ENCODE results near the gene BZW2. TPM values are rescaled to one million over a fixed set of nuclear protein-coding genes. Genes with fewer than 3 reads are reported as not detected.

Gene BZW2
- total RNA-seq, 1 donor from 2014 or later = 61.4 TPM

- no peak overlapping the region for H3K4me3 ChIP-seq
- H3K9me3 ChIP-seq = no peaks in the 10 kb centered on the region
- intact Hi-C loops (cut with DNase I) = no loop called here
- DNase-seq (ENCODE audit: extremely low spot score in 2 of 2) = no peak
- H3K4me1 ChIP-seq = peaks cover 18% of the 10 kb centered on the region
- H3K36me3 ChIP-seq = no peaks in the 10 kb centered on the region
- no peak overlapping the region for H3K27ac ChIP-seq
- TF ChIP-seq CTCF (IDR thresholded peaks at IDR 0.05) = no peak
- TF ChIP-seq POLR2AphosphoS5 (IDR thresholded peaks at IDR 0.05; ENCODE audit: insufficient read depth in 1 of 2, low read depth in 1 of 2) = no peak
- TF ChIP-seq POLR2A (IDR thresholded peaks at IDR 0.05) = no peak
- H3K27me3 ChIP-seq = no peaks in the 10 kb centered on the region
These were observed 92.2 kb downstream of the BZW2 start for GRCh38 chr7:16738011-16738688.

- H3K27me3 ChIP-seq = no peaks in the 10 kb centered on the region
- peak in 1 of 2 donors; percentile 86 for TF ChIP-seq POLR2AphosphoS5 (IDR thresholded peaks at IDR 0.05; ENCODE audit: insufficient read depth in 1 of 2, low read depth in 1 of 2)
- TF ChIP-seq CTCF (IDR thresholded peaks at IDR 0.05) = no peak
- no peaks in the 10 kb centered on the region for H3K9me3 ChIP-seq
- no peak overlapping the region for H3K4me3 ChIP-seq
- intact Hi-C loops (cut with DNase I) = no loop called here
- no peaks in the 10 kb centered on the region for H3K36me3 ChIP-seq
- no peak for DNase-seq (ENCODE audit: extremely low spot score in 2 of 2)
- peak overlapping the region; percentile 56 for H3K27ac ChIP-seq
- peaks cover 23% of the 10 kb centered on the region for H3K4me1 ChIP-seq
These were observed 94.1 kb downstream of the BZW2 start for GRCh38 chr7:16739863-16740622.

GRCh38 chr7:16740623-16740953 lies 94.6 kb downstream of the BZW2 start:
- H3K4me1 ChIP-seq = peaks cover 23% of the 10 kb centered on the region
- no peaks in the 10 kb centered on the region for H3K9me3 ChIP-seq
- H3K4me3 ChIP-seq = no peak overlapping the region
- no peaks in the 10 kb centered on the region for H3K36me3 ChIP-seq
- intact Hi-C loops (cut with DNase I) = no loop called here
- no peak for DNase-seq (ENCODE audit: extremely low spot score in 2 of 2)
- no peak for TF ChIP-seq CTCF (IDR thresholded peaks at IDR 0.05)
- TF ChIP-seq POLR2A (IDR thresholded peaks at IDR 0.05) = no peak
- TF ChIP-seq POLR2AphosphoS5 (IDR thresholded peaks at IDR 0.05; ENCODE audit: insufficient read depth in 1 of 2, low read depth in 1 of 2) = no peak
- no peaks in the 10 kb centered on the region for H3K27me3 ChIP-seq
- peak overlapping the region; percentile 56 for H3K27ac ChIP-seq

- Histone ChIP-seq H3K27me3 (no peaks in the 10 kb centered on the region), H3K9me3 (no peaks in the 10 kb centered on the region), H3K4me3 (no peak overlapping the region), H3K36me3 (no peaks in the 10 kb centered on the region), H3K4me1 (peaks cover 23% of the 10 kb centered on the region), H3K27ac (peak overlapping the region; percentile 56)
- no peak for TF ChIP-seq POLR2AphosphoS5 (IDR thresholded peaks at IDR 0.05; ENCODE audit: insufficient read depth in 1 of 2, low read depth in 1 of 2)
- TF ChIP-seq POLR2A (IDR thresholded peaks at IDR 0.05) = no peak
- no peak for TF ChIP-seq CTCF (IDR thresholded peaks at IDR 0.05)
- intact Hi-C loops (cut with DNase I) = no loop called here
- no peak for DNase-seq (ENCODE audit: extremely low spot score in 2 of 2)
These were observed 95.0 kb downstream of the BZW2 start for GRCh38 chr7:16740996-16741395.

- TF ChIP-seq POLR2AphosphoS5 (IDR thresholded peaks at IDR 0.05; ENCODE audit: insufficient read depth in 1 of 2, low read depth in 1 of 2) = no peak
- TF ChIP-seq POLR2A (IDR thresholded peaks at IDR 0.05) = no peak
- TF ChIP-seq CTCF (IDR thresholded peaks at IDR 0.05) = no peak
- Histone ChIP-seq H3K4me1 (peaks cover 23% of the 10 kb centered on the region), H3K4me3 (no peak overlapping the region), H3K27me3 (no peaks in the 10 kb centered on the region), H3K27ac (no peak overlapping the region), H3K36me3 (no peaks in the 10 kb centered on the region), H3K9me3 (no peaks in the 10 kb centered on the region)
- intact Hi-C loops (cut with DNase I) = no loop called here
- no peak for DNase-seq (ENCODE audit: extremely low spot score in 2 of 2)
These were observed 95.7 kb downstream of the BZW2 start for GRCh38 chr7:16741676-16742075.

All from vagina (tissue), 2 donors.